ENCODE data around the gene TSFM. TPM values are rescaled to one million over a fixed set of nuclear protein-coding genes. Genes with fewer than 3 reads are reported as not detected.

TSFM gene
- total and polyA plus RNA-seq, 2 of the 4 experiments (the other 2 are of a cell fraction) = 11.5 to 14.0 TPM

- POLR2A ChIA-PET (ENCODE audit: unreplicated experiment) = no interaction called here
- no peak for DNase-seq
- dilution Hi-C loops (cut with HindIII; ENCODE audit: low sequenced_read_pairs, unreplicated experiment) = no loop called here
Measured at GRCh38 chr12:57816855-57817151, 34.2 kb downstream of the TSFM start.

More at GRCh38 chr12:57816855-57817151, 34.2 kb downstream of the TSFM start:
- Histone ChIP-seq H3K27ac (ENCODE audit: insufficient read depth, low read length) (no peak overlapping the region), H3K9me3 (ENCODE audit: control insufficient read depth, insufficient read depth, low read length) (no peaks in the 10 kb centered on the region), H2AK5ac (ENCODE audit: low read depth, low read length) (peak overlapping the region; percentile 18; the same call in 1 of the 2 replicates), H3K23ac (ENCODE audit: low read depth, low read length) (no peak overlapping the region), H2AFZ (replicated peaks; ENCODE audit: low read length, poor library complexity) (no peak overlapping the region), H3K36me3 (ENCODE audit: control insufficient read depth, insufficient read depth, low read length) (peaks cover 42% of the 10 kb centered on the region), H3K4ac (ENCODE audit: low read depth, low read length) (no peak overlapping the region), H3K4me3 (ENCODE audit: insufficient read depth, low read depth, low read length) (no peak overlapping the region), H3K9ac (ENCODE audit: low read depth, low read length) (no peak overlapping the region), H2BK15ac (ENCODE audit: low read depth, low read length) (no peak overlapping the region), H3K27me3 (ENCODE audit: control insufficient read depth, insufficient read depth, low read length) (no peaks in the 10 kb centered on the region), H3K56ac (ENCODE audit: extremely low read depth, insufficient read depth, low read length) (no peak overlapping the region), H4K8ac (ENCODE audit: low read depth in 2 of 2, low read length in 2 of 2) (no peak overlapping the region), H4K20me1 (ENCODE audit: insufficient read depth, low read length) (peaks cover 5% of the 10 kb centered on the region; the same call in 1 of the 2 replicates), H2BK120ac (ENCODE audit: low read depth, low read length) (no peak overlapping the region), H3K4me2 (ENCODE audit: low read depth, low read length) (no peak overlapping the region), H4K5ac (ENCODE audit: low read depth, low read length) (no peak overlapping the region), H3K9me1 (ENCODE audit: insufficient read depth, low read length) (peaks cover 12% of the 10 kb centered on the region), H3K14ac (replicated peaks; ENCODE audit: low read depth, low read length) (no peak overlapping the region), H3K4me1 (ENCODE audit: control insufficient read depth, insufficient read depth, low read length) (no peaks in the 10 kb centered on the region; the same call in 1 of the 2 replicates), H2AK9ac (replicated peaks; ENCODE audit: low read depth, low read length, poor library complexity) (no peak overlapping the region), H2BK20ac (ENCODE audit: low read depth, low read length) (no peak overlapping the region), H4K91ac (ENCODE audit: insufficient read depth, low read depth, low read length) (no peak overlapping the region), H3K79me1 (ENCODE audit: low read depth in 1 of 2, low read length in 2 of 2) (peaks cover 0 to 19% of the 10 kb centered on the region in 2 experiments; a peak in 2 of 4 replicates), H2BK5ac (ENCODE audit: low read depth, low read length, poor library complexity, severe bottlenecking) (no peak overlapping the region), H3K18ac (ENCODE audit: low read depth, low read length) (no peak overlapping the region)
- in situ Hi-C loops (cut with MboI; ENCODE audit: low sequenced_read_pairs) = no loop called here
- no TSS peak for BruUV-seq (replicated peaks)
- no CpG with 5 or more reads among the region's 5 CpGs for WGBS, 2 experiments (ENCODE audit: extremely low coverage in 2 of 2, insufficient read length in 1 of 2)
- intact Hi-C loops (cut with micrococcal nuclease) = no loop called here
- CTCF ChIA-PET = no interaction called here
- no peak for ATAC-seq (ENCODE audit: low read depth)
- TF ChIP-seq NFE2L2 (IDR thresholded peaks at IDR 0.05; ENCODE audit: low read depth, low read length) (no peak), MAFK (IDR thresholded peaks at IDR 0.05; ENCODE audit: low read depth, low read length) (no peak)
- TF ChIP-seq, protein P1, sequence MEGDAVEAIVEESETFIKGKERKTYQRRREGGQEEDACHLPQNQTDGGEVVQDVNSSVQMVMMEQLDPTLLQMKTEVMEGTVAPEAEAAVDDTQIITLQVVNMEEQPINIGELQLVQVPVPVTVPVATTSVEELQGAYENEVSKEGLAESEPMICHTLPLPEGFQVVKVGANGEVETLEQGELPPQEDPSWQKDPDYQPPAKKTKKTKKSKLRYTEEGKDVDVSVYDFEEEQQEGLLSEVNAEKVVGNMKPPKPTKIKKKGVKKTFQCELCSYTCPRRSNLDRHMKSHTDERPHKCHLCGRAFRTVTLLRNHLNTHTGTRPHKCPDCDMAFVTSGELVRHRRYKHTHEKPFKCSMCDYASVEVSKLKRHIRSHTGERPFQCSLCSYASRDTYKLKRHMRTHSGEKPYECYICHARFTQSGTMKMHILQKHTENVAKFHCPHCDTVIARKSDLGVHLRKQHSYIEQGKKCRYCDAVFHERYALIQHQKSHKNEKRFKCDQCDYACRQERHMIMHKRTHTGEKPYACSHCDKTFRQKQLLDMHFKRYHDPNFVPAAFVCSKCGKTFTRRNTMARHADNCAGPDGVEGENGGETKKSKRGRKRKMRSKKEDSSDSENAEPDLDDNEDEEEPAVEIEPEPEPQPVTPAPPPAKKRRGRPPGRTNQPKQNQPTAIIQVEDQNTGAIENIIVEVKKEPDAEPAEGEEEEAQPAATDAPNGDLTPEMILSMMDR (conservative IDR thresholded peaks at IDR 0.05; ENCODE audit: low read depth, low read length) = no peak
